DND-41 (cell line): ENCODE results near the gene MIB1.

Experiments
- EZH2 ChIP-seq: IDR thresholded peaks from 3 replicates; pipeline ENCODE4 v1.6.1; 2012; ENCODE audit warnings: borderline replicate concordance, low read depth, mild to moderate bottlenecking, moderate library complexity, low read length, inconsistent platforms; ENCODE audit not compliant: severe bottlenecking
- TF ChIP-seq, protein P1 (sequence below): IDR thresholded peaks from 2 replicates; pipeline ENCODE4 v1.5.1; 2012; ENCODE audit warnings: borderline replicate concordance, low read length, moderate library complexity, mild to moderate bottlenecking; ENCODE audit not compliant: poor library complexity, severe bottlenecking; ENCODE audit errors: extremely low read depth

DNA sequence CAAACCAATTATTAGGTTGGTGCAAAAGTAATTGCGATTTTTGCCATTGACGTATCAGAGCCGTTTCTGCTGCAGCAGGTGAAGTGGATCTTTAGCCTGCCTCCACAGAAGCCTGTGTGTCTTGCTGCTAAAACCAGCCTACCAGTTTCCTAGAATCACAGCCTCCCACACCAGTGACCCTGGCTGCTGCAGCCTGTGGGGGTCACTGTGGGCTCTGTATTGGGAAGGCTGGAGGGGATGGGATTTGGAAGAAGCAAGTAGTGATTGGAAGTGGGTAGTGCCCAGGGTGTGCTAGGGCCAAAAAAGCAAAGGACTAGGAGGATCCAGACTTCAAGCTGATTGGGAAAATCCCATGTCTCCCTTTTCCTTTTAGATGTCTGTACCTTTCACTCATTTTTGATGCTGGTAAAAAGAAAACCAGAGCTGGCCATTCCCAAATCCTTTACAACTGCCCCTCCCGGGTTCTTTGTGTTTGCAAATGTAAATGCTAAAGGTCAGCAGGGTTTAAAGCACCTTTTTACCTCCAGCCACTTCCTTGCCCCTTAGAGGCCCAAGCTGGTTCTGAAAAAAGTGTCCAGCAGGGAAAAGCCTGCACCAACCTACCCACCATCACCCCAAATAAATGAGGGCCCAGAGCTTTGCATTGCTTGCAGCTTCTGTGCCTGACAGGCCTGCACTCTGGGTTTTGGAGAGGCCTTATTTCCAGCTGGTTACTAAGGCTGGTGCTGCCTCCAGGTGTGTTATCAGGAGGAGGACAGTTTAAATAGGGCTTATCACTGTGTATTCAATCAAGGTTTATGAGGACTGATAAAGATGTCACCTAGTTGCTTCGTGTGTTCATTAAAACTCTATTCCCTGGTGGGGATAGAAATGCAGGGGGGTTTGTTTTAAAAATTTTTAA lies 172.0 kb downstream of the MIB1 start:
- TF ChIP-seq, protein P1, sequence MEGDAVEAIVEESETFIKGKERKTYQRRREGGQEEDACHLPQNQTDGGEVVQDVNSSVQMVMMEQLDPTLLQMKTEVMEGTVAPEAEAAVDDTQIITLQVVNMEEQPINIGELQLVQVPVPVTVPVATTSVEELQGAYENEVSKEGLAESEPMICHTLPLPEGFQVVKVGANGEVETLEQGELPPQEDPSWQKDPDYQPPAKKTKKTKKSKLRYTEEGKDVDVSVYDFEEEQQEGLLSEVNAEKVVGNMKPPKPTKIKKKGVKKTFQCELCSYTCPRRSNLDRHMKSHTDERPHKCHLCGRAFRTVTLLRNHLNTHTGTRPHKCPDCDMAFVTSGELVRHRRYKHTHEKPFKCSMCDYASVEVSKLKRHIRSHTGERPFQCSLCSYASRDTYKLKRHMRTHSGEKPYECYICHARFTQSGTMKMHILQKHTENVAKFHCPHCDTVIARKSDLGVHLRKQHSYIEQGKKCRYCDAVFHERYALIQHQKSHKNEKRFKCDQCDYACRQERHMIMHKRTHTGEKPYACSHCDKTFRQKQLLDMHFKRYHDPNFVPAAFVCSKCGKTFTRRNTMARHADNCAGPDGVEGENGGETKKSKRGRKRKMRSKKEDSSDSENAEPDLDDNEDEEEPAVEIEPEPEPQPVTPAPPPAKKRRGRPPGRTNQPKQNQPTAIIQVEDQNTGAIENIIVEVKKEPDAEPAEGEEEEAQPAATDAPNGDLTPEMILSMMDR, result peak; percentile 32
- TF ChIP-seq EZH2, result no peak
